IPS DF 6.9 (cell line): Measurements from ENCODE around the gene NSD1.

Experiments used
- DNase-seq: peaks from one replicate; pipeline ENCODE4 v3.0.0-alpha.2; 2013; ENCODE audit warnings: low read depth, low spot score
- H3K27ac ChIP-seq: one replicate; pipeline ENCODE4 v1.5.1; 2013; ENCODE audit warnings: low read length, control low read depth
- H3K27me3 ChIP-seq: 2 replicates; pipeline ENCODE4 v1.6.1; 2013; ENCODE audit warnings: mild to moderate bottlenecking, low read length; ENCODE audit not compliant: control insufficient read depth, insufficient read depth
- H3K36me3 ChIP-seq: 2 replicates; pipeline ENCODE4 v1.6.1; 2013; ENCODE audit warnings: low read length; ENCODE audit not compliant: control insufficient read depth, insufficient read depth
- H3K4me1 ChIP-seq: 2 replicates; pipeline ENCODE4 v1.6.1; 2013; ENCODE audit warnings: low read length; ENCODE audit not compliant: control insufficient read depth, insufficient read depth
- H3K4me3 ChIP-seq: 2 replicates; pipeline ENCODE4 v1.5.1; 2013; ENCODE audit warnings: mild to moderate bottlenecking, low read length
- H3K9me3 ChIP-seq: 2 replicates; pipeline ENCODE4 v1.6.1; 2013; ENCODE audit warnings: low read length, inconsistent platforms; ENCODE audit not compliant: control insufficient read depth, insufficient read depth
- WGBS: extraction: QIAGEN DNeasy Blood & Tissue Kit; methylation state at CpG from one replicate; pipeline ENCODE4 v1.1.7; 2013; ENCODE audit warnings: mixed read lengths, missing lambda C conversion rate; ENCODE audit not compliant: insufficient read length, insufficient coverage; 5-methylcytosine and 5-hydroxymethylcytosine counted together

Gene NSD1

GRCh38 chr5:177195307-177195952, 61.9 kb downstream of the NSD1 start:
- no CpG with 5 or more reads among the region's 9 CpGs for WGBS
- Histone ChIP-seq H3K27ac (no peak overlapping the region), H3K4me3 (no peak overlapping the region), H3K9me3 (no peaks in the 10 kb centered on the region), H3K36me3 (peaks cover 9% of the 10 kb centered on the region; the same call in 1 of the 2 replicates), H3K27me3 (no peaks in the 10 kb centered on the region), H3K4me1 (no peaks in the 10 kb centered on the region)
- no peak for DNase-seq

GRCh38 chr5:177198738-177199137, 65.2 kb downstream of the NSD1 start:
- Histone ChIP-seq H3K36me3 (peaks cover 6% of the 10 kb centered on the region; the same call in 1 of the 2 replicates), H3K9me3 (no peaks in the 10 kb centered on the region), H3K27ac (no peak overlapping the region), H3K4me3 (no peak overlapping the region), H3K27me3 (no peaks in the 10 kb centered on the region), H3K4me1 (no peaks in the 10 kb centered on the region)
- WGBS, result no CpG with 5 or more reads among the region's 5 CpGs
- no peak for DNase-seq

- Histone ChIP-seq H3K9me3 (no peaks in the 10 kb centered on the region), H3K36me3 (peaks cover 3% of the 10 kb centered on the region; the same call in 1 of the 2 replicates), H3K27me3 (no peaks in the 10 kb centered on the region), H3K27ac (no peak overlapping the region), H3K4me1 (no peaks in the 10 kb centered on the region), H3K4me3 (no peak overlapping the region)
- no CpG with 5 or more reads among the region's 9 CpGs for WGBS
- no peak for DNase-seq
Observed at GRCh38 chr5:177204281-177204680, 70.7 kb downstream of the NSD1 start.

- H3K4me3 ChIP-seq, result no peak overlapping the region
- H3K27ac ChIP-seq, result no peak overlapping the region
- no CpG with 5 or more reads among the region's 4 CpGs for WGBS
- peaks cover 15% of the 10 kb centered on the region; the same call in 1 of the 2 replicates for H3K36me3 ChIP-seq
- DNase-seq, result no peak
- H3K9me3 ChIP-seq, result no peaks in the 10 kb centered on the region
- H3K27me3 ChIP-seq, result no peaks in the 10 kb centered on the region
- no peaks in the 10 kb centered on the region for H3K4me1 ChIP-seq
Observed at GRCh38 chr5:177209610-177210009, 76.0 kb downstream of the NSD1 start.

- no peaks in the 10 kb centered on the region for H3K9me3 ChIP-seq
- no CpG with 5 or more reads among the region's 3 CpGs for WGBS
- H3K4me3 ChIP-seq, result no peak overlapping the region
- H3K36me3 ChIP-seq, result peaks cover 15% of the 10 kb centered on the region; the same call in 1 of the 2 replicates
- no peaks in the 10 kb centered on the region for H3K4me1 ChIP-seq
- no peak overlapping the region for H3K27ac ChIP-seq
- DNase-seq, result no peak
- no peaks in the 10 kb centered on the region for H3K27me3 ChIP-seq
Observed at GRCh38 chr5:177212242-177212641, 78.7 kb downstream of the NSD1 start.

GRCh38 chr5:177220576-177220975, 87.0 kb downstream of the NSD1 start:
- H3K27ac ChIP-seq, result no peak overlapping the region
- H3K4me1 ChIP-seq, result no peaks in the 10 kb centered on the region
- H3K9me3 ChIP-seq, result no peaks in the 10 kb centered on the region
- no peaks in the 10 kb centered on the region for H3K36me3 ChIP-seq
- H3K4me3 ChIP-seq, result no peak overlapping the region
- WGBS, result no CpG with 5 or more reads among the region's 8 CpGs
- H3K27me3 ChIP-seq, result no peaks in the 10 kb centered on the region
- no peak for DNase-seq

- H3K27me3 ChIP-seq, result no peaks in the 10 kb centered on the region
- no CpG with 5 or more reads among the region's 4 CpGs for WGBS
- no peaks in the 10 kb centered on the region for H3K36me3 ChIP-seq
- no peak for DNase-seq
- no peak overlapping the region for H3K4me3 ChIP-seq
- no peak overlapping the region for H3K27ac ChIP-seq
- peaks cover 2% of the 10 kb centered on the region; the same call in 1 of the 2 replicates for H3K4me1 ChIP-seq
- H3K9me3 ChIP-seq, result no peaks in the 10 kb centered on the region
Observed at GRCh38 chr5:177222269-177222668, 88.7 kb downstream of the NSD1 start.

GRCh38 chr5:177225798-177226197, 92.2 kb downstream of the NSD1 start:
- DNase-seq, result no peak
- H3K4me1 ChIP-seq, result peaks cover 2% of the 10 kb centered on the region; the same call in 1 of the 2 replicates
- H3K36me3 ChIP-seq, result no peaks in the 10 kb centered on the region
- no CpG with 5 or more reads among the region's 4 CpGs for WGBS
- H3K27me3 ChIP-seq, result no peaks in the 10 kb centered on the region
- no peaks in the 10 kb centered on the region for H3K9me3 ChIP-seq
- no peak overlapping the region for H3K4me3 ChIP-seq
- H3K27ac ChIP-seq, result no peak overlapping the region

GRCh38 chr5:177226860-177227259, 93.3 kb downstream of the NSD1 start:
- H3K9me3 ChIP-seq, result no peaks in the 10 kb centered on the region
- peaks cover 2% of the 10 kb centered on the region; the same call in 1 of the 2 replicates for H3K4me1 ChIP-seq
- H3K4me3 ChIP-seq, result no peak overlapping the region
- no peak for DNase-seq
- no peak overlapping the region for H3K27ac ChIP-seq
- no CpG with 5 or more reads among the region's 1 CpG for WGBS
- no peaks in the 10 kb centered on the region for H3K36me3 ChIP-seq
- H3K27me3 ChIP-seq, result no peaks in the 10 kb centered on the region

- no CpG with 5 or more reads among the region's 3 CpGs for WGBS
- no peaks in the 10 kb centered on the region for H3K36me3 ChIP-seq
Observed at GRCh38 chr5:177228751-177229150, 95.2 kb downstream of the NSD1 start.

GRCh38 chr5:177230660-177231059, 97.1 kb downstream of the NSD1 start:
- Histone ChIP-seq H3K4me3 (no peak overlapping the region), H3K4me1 (peaks cover 2% of the 10 kb centered on the region; the same call in 1 of the 2 replicates), H3K36me3 (no peaks in the 10 kb centered on the region), H3K9me3 (no peaks in the 10 kb centered on the region), H3K27me3 (no peaks in the 10 kb centered on the region), H3K27ac (no peak overlapping the region)
- no peak for DNase-seq
- WGBS, result no CpG with 5 or more reads among the region's 6 CpGs

More at GRCh38 chr5:177228751-177229150, 95.2 kb downstream of the NSD1 start:
- Histone ChIP-seq H3K4me1 (peaks cover 2% of the 10 kb centered on the region; the same call in 1 of the 2 replicates), H3K27ac (no peak overlapping the region), H3K27me3 (no peaks in the 10 kb centered on the region), H3K9me3 (no peaks in the 10 kb centered on the region), H3K4me3 (no peak overlapping the region)
- DNase-seq, result no peak
